Epithelial cell of esophagus (primary cell): Measurements from ENCODE around the gene IMPDH1.

Experiments
- DNase-seq: peaks from one replicate; pipeline ENCODE4 v3.0.0; 2010; ENCODE audit warnings: low read depth
- H3K4me3 ChIP-seq: 2 replicates; pipeline ENCODE4 v1.5.1; 2011; ENCODE audit warnings: mild to moderate bottlenecking, low read length, control low read depth
- TF ChIP-seq, protein P1 (sequence below): IDR thresholded peaks from 2 replicates; pipeline ENCODE4 v1.5.1; 2011; ENCODE audit warnings: low read depth, mild to moderate bottlenecking, low read length, control low read depth, inconsistent platforms; ENCODE audit not compliant: insufficient read depth; ENCODE audit errors: missing control alignments

IMPDH1 gene

DNA sequence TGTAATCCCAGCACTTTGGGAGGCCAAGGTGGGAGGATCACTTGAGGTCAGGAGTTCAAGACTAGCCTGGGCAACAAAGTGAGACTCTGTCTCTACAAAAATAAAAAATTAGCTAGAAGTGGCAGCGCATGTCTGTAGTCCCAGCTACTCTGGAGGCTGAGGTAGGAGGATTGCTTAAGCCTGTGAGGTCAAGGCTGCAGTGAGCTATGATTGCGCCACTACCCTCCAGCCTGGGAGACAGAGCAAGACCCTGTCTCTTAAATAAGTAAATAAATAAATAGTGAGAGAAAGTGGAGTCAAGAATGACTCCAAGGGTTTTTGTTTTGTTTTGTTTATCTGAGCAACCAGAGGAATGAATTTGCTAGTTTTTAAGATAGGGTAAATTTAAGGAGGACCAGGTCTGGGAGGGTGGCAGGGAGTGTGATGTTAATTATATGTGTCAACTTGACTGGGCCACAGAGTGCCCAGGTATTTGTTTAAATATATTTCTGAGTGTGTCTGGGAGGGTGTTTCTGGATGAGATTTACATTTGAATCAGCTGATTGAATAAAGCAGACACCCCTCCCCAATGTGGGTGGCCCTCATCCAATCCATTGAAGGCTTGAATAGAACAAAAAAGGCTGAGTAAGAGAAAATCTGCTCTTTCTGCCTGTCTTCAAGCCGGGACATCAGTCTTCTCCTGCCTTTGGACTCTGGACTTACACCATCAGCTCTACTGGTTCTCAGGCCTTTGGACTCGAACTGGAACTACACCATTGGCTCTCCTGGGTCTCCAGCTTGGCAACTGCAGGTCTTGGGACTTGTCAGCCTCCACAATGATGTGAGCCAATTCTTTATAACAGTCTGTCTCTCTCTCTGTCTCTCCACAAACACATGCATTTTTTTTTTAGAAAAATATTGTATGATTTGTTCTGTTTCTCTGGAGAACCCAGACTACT lies 23.5 kb downstream of the IMPDH1 start:
- TF ChIP-seq, protein P1, sequence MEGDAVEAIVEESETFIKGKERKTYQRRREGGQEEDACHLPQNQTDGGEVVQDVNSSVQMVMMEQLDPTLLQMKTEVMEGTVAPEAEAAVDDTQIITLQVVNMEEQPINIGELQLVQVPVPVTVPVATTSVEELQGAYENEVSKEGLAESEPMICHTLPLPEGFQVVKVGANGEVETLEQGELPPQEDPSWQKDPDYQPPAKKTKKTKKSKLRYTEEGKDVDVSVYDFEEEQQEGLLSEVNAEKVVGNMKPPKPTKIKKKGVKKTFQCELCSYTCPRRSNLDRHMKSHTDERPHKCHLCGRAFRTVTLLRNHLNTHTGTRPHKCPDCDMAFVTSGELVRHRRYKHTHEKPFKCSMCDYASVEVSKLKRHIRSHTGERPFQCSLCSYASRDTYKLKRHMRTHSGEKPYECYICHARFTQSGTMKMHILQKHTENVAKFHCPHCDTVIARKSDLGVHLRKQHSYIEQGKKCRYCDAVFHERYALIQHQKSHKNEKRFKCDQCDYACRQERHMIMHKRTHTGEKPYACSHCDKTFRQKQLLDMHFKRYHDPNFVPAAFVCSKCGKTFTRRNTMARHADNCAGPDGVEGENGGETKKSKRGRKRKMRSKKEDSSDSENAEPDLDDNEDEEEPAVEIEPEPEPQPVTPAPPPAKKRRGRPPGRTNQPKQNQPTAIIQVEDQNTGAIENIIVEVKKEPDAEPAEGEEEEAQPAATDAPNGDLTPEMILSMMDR = no peak
- H3K4me3 ChIP-seq = no peak overlapping the region
- DNase-seq = no peak

DNA sequence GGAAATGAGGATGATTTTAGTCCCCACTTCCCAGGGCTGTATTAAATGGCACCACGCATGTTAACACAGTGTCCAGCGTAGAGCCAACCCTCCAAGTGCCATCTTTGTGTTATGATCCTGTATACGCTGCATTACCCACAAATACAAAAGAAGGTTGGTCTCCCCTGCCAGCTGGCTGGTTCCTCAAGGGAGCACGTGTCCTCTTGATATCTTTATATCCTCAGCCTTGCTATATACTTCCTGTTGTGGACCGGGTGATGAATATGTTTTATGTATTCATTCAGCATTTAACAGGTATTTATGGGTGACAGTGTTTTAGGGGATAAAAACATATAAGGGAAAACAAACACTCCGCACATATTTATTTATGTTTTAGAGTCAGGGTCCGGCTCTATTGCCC lies 25.1 kb downstream of the IMPDH1 start:
- no peak for DNase-seq
- TF ChIP-seq, protein P1 = no peak
- no peak overlapping the region for H3K4me3 ChIP-seq

DNA sequence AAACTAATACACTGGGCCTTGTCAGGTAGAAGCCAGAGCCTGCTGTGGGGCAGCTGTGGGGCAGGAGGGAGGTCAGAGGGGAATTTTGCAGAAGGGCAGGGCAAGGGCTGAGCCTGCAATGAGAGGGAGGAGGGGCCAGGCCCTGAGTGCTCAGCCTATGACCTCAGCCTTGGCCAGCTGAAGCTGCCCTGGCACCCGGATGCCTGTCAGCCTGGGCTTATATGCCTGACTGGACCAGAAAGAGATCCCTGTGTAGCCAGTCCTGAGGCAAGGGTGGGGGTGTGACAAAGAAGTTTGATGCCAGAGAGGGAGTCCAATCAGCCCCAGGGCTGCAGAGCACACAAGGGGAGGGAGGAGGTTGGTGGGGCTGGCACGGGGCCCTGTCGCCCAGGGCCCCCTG lies 26.0 kb downstream of the IMPDH1 start:
- TF ChIP-seq, protein P1 = no peak
- H3K4me3 ChIP-seq = no peak overlapping the region
- DNase-seq = no peak

DNA sequence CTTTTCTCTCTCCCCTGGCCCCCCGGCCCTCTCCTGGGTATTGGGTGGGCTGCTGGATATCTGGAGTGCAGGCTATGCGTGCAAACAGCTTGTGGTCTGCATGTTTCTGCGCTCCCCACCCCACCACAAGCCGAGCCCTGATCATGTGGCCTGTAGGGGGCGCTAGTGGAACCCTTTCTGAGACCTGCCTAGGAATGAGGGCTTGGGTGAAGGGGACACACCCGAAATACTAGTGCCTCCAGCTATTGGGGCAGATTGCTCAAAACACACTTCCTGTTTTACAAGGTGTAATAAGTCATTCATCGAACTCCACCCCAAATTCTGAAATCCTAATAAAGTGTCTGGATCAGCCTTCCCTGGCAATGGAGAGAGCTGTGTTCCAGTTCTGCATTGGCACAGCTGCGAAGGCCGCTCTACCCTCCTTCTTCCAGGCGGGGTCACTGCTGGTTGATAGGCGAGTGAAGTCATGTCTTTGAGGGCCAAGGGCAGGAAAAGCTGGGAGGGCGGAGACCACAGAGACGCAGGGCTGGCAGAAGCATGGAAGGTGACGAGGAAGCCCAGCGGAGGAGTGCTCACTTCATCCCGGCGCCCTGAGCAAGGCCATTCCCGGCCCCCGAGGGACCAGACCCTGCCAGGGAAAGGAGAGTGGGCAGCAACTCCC lies 28.5 kb downstream of the IMPDH1 start:
- peak; percentile 86 for DNase-seq
- TF ChIP-seq, protein P1 = peak; percentile 68

DNA sequence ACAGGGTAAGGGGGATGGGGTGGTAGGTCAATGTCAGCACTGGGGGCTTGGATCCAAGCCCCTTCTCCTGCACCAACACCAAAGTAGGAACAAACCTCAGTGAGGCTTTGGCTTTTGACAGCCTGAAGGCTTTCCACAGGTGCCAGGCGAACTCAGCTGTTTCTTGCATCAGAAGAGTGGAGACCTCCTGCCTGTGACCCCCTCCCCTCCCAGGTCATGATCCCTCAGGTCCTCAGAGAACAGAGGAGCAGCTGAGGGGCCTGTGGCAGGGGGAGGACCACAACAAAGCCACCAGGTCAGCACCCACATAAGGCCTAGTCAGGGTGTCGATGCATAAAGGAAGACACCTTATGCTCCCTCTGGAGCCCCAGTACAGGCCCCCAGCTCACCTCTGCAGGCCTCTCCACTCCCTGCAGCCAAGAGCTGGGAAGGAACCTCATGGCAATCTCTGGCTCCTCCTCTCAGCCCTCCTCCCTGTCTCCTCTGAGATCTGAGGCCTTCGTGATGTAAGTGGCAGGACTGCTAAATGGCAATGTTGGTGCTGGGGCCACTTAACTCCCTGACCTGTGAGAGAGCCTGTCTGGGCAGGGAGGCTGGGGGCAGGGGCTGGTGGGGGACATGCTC lies 29.2 kb downstream of the IMPDH1 start:
- TF ChIP-seq, protein P1 = no peak
- H3K4me3 ChIP-seq = no peak overlapping the region
- no peak for DNase-seq

More for the DNA sequence above, 28.5 kb downstream of the IMPDH1 start:
- H3K4me3 ChIP-seq = no peak overlapping the region

DNA sequence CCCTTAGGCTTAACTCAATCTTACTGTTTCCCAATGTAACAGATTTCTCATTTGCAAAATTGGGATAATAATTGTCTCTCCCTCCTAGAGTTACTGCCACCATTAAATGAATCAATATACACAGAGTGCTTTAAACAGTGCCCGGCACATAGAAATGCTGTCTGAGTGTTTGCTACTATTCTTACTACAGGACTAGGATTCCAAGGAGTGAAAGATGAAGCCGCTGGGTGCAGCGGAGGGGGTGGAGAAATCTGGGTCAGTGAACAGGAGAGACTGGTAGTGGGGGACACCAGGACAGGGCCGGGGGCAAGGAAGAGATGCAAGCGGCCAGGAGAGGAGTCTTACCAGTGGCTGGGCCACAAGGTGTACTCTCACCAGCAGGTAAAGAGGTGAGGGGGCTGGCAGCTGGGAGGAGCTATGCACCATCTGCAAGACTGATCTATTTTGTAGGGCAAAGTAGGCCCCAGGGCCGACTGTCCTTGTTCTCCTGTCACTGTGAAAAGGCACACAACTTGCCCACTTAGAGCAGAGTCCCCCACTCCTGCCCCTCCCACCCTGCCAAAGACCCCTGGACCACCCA lies 29.8 kb downstream of the IMPDH1 start:
- no peak for DNase-seq
- no peak overlapping the region for H3K4me3 ChIP-seq
- TF ChIP-seq, protein P1 = no peak
